GM18511 (cell line): ENCODE results near the gene CD209.
A peak's percentile ranks its signal among the peaks of the same experiment; 100 is the strongest.
"Not testable (repeated sequence)": the region's sequence is repeated elsewhere in the genome, so short reads cannot be mapped to it uniquely, and the experiment has no call there.

ENCODE experiments used
- ATAC-seq: cut with Tn5 transposase; IDR thresholded peaks from one replicate; pipeline ENCODE4 v1.9.1; 2021; ENCODE audit warnings: mild to moderate bottlenecking, moderate library complexity; ENCODE audit not compliant: unreplicated experiment

Gene CD209

GRCh38 chr19:7769171-7769570 lies 21.8 kb upstream of the CD209 start:
- ATAC-seq: no peak

- ATAC-seq: no peak
Measured at GRCh38 chr19:7767487-7767886, 20.2 kb upstream of the CD209 start.

- ATAC-seq: no peak
Measured at GRCh38 chr19:7766535-7766934, 19.2 kb upstream of the CD209 start.

GRCh38 chr19:7765043-7765442 lies 17.7 kb upstream of the CD209 start:
- not testable (repeated sequence) for ATAC-seq

GRCh38 chr19:7764157-7764556 lies 16.8 kb upstream of the CD209 start:
- ATAC-seq: not testable (repeated sequence)

GRCh38 chr19:7763696-7764095 lies 16.4 kb upstream of the CD209 start:
- ATAC-seq: no peak

GRCh38 chr19:7762719-7763293 lies 15.5 kb upstream of the CD209 start, which contains the start of gene CLEC4M:
Gene CLEC4M, plus strand, starts transcription at chr19:7763243. Its CDS starts 24 bp downstream, at chr19:7763267.
- ATAC-seq: no peak

- no peak for ATAC-seq
Measured at GRCh38 chr19:7759156-7759555, 11.8 kb upstream of the CD209 start.

- no peak for ATAC-seq
Measured at GRCh38 chr19:7757358-7757757, 10.0 kb upstream of the CD209 start.

- no peak for ATAC-seq
Measured at GRCh38 chr19:7756258-7756657, 8.9 kb upstream of the CD209 start.

GRCh38 chr19:7751157-7751783 lies 3.9 kb upstream of the CD209 start:
- ATAC-seq: no peak

GRCh38 chr19:7748756-7749155 lies 1.4 kb upstream of the CD209 start:
- ATAC-seq: no peak

GRCh38 chr19:7748171-7748570 lies 837 bp upstream of the CD209 start:
- ATAC-seq: no peak

- ATAC-seq: not testable (repeated sequence)
Measured at GRCh38 chr19:7746306-7746705, 1.0 kb downstream of the CD209 start.

GRCh38 chr19:7744871-7745650 lies 2.3 kb downstream of the CD209 start:
- no peak for ATAC-seq

- ATAC-seq: no peak
Measured at GRCh38 chr19:7744199-7744786, 3.0 kb downstream of the CD209 start.

GRCh38 chr19:7743425-7743841 lies 3.9 kb downstream of the CD209 start:
- ATAC-seq: peak; percentile 69

GRCh38 chr19:7742991-7743390 lies 4.3 kb downstream of the CD209 start:
- ATAC-seq: no peak

GRCh38 chr19:7742575-7742974 lies 4.8 kb downstream of the CD209 start:
- no peak for ATAC-seq

- no peak for ATAC-seq
Measured at GRCh38 chr19:7740682-7741054, 6.7 kb downstream of the CD209 start.

- no peak for ATAC-seq
Measured at GRCh38 chr19:7739801-7740681, 7.3 kb downstream of the CD209 start.
